Activated CD8-positive, alpha-beta memory T cell treated with anti-CD3 and anti-CD28 coated beads for 36 hours (primary cell): Measurements from ENCODE around the gene MVB12B. TPM values are rescaled to one million over a fixed set of nuclear protein-coding genes. Genes with fewer than 3 reads are reported as not detected.

ENCODE experiments used
- CTCF ChIA-PET: fragments of 350-600 bp; sonication (Branson Sonifier 250); formaldehyde crosslinking; loops from one replicate; lab custom pipeline; 2021; ENCODE audit warnings: antibody characterized with exemption; lab: Charles Lee
- POLR2A ChIA-PET: fragments of 350-600 bp; sonication (Branson Sonifier 250); formaldehyde crosslinking; loops from one replicate; lab custom pipeline; 2021; ENCODE audit warnings: antibody characterized with exemption; lab: Charles Lee
- total RNA-seq, 2 experiments: library from RNA; stranded (reverse); gene quantifications; one replicate each; pipeline ENCODE4 v1.2.3, GENCODE V29; 2021

The MVB12B gene
- total RNA-seq, 2 experiments from 2014 or later, result 7.5 to 7.8 TPM

DNA sequence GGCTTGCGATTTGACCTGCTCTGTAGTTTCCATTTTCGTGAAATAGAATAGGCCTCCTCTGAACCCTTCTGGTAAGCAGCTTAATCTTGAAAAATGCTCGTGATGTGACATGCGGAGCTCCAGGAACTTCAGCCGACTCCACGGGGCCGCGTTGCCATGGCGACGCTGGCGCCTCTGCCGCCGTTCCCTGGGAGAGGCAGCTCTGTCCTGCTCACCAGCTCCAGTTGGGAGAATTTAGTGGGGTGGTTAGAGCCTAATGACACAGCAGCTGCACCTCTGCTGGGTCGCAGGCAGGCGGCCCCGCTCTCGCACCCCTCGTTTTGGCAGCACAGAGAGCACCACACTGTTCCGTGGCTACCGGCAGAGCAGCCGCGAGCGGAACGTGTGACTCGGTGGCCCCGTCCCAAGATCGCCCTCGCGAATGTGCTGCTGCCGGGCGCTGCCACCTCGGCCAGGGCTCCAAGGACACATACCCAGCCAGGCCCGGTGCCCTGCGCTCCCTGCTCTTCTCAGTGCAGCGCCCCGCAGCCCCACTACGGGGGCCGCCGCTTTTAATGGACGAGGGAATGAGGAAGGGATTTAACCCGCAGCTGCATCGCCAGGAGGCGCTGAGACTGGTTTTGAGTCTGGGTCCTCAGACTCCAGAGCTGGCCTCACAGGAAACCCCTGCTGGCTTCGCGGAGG, 155.9 kb downstream of the MVB12B start:
- CTCF ChIA-PET, result interaction anchor here (0.9 to 1.3 kb wide), 2 partner anchors 8 to 75 kb away, joined by 4 to 6 read pairs; no protein-coding TSS in a partner anchor
- POLR2A ChIA-PET, result no interaction called here

DNA sequence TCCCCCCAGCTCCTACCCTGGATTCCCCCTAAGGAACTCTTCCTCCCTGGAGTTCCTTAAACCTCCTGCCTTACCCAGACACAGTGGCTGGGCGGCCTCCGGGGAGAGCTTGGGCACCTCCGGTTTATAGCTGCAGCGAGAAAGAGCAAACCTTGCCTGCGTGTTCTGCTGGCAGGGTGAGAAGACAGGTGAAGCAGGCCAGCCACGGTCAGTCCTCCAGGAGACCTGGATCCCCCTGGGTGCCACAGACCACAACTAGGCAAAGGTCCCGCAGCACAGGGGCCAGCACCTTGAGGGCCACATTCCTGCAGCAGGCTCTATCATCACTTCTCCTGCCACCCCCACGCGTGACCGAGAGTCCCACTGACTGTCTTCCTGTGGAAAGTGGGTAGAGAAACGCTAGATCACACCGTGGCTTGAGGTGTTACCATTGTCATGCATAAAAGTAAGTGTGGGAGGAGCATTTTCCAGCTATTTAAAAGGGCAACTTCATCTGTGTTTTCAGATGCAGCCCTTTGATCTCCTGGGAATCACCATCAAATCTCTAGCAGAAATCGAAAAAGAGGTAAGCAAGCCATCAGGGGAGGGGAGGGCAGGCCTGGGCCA, 156.9 kb downstream of the MVB12B start:
- POLR2A ChIA-PET, result no interaction called here

GRCh38 chr9:126485662-126486061, 159.0 kb downstream of the MVB12B start:
- CTCF ChIA-PET, result no interaction called here
- POLR2A ChIA-PET, result interaction anchor here (0.5 kb wide), 2 partner anchors 9 to 160 kb away, joined by 3 to 4 read pairs; no protein-coding TSS in a partner anchor

More for the DNA sequence above, 156.9 kb downstream of the MVB12B start:
- CTCF ChIA-PET, result no interaction called here

DNA sequence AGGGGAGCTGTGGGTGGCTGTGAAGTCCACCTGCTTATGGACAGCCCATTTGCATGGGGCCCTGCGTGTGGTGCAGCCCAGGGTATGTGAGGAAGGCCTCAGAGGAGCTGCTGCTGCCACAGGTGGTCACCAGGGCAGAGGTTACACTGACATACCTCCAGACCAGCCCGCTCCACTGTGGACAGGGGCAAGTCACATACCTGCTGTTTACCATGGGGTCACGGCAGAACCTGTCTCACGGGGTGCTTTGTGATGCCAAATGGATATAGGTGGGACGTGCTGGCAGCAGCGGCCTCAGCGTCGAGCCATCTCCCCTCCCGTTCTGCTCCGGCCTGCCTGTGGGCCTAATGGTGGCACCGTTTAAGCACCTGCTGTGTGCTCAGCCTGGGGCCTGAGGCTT, 159.6 kb downstream of the MVB12B start:
- ChIA-PET POLR2A (interaction anchor here (0.5 kb wide), 1 partner anchor 160 kb away, joined by 3 read pairs; no protein-coding TSS in a partner anchor), CTCF (no interaction called here)

- ChIA-PET CTCF (no interaction called here), POLR2A (interaction anchor here (0.7 kb wide), 1 partner anchor 1084 kb away, joined by 3 read pairs; no protein-coding TSS in a partner anchor)
Measured at GRCh38 chr9:126487856-126488255, 161.2 kb downstream of the MVB12B start.

GRCh38 chr9:126488310-126488709, 161.7 kb downstream of the MVB12B start:
- ChIA-PET POLR2A (no interaction called here), CTCF (interaction anchor here (0.9 to 1.0 kb wide), 2 partner anchors 11 to 170 kb away, joined by 3 read pairs; no protein-coding TSS in a partner anchor)

DNA sequence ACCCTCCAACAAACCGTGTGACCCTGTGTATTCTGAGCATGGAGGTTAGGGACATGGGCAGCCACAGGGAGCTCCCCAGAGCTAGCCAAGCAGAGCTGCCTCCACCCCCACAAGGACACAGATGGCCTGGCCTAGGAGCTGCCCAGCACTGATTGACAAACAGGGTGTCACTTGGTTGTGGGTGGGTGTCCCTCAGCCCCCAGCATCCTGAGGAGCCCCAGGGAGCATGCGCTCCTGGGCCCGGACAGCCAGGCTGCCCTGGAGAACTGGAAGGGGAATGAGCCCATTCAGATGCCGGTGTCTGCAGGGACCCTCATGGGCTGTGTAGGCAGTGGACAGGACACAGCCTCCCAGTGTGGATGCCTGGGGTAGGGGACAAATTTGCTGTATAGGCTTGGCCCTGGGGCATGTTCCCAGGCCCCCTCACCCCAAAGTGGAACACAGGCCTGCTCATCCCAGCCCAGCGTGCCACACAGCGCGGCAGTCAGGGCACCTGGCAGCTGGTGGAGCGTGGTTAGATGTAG, 162.3 kb downstream of the MVB12B start:
- CTCF ChIA-PET, result interaction anchor here (0.9 to 1.0 kb wide), 2 partner anchors 10 to 171 kb away, joined by 3 read pairs; no protein-coding TSS in a partner anchor
- POLR2A ChIA-PET, result no interaction called here

- ChIA-PET CTCF (interaction anchor here (2.6 to 3.6 kb wide), 3 partner anchors 15 to 90 kb away, joined by 10 to 29 read pairs (median 11); no protein-coding TSS in a partner anchor), POLR2A (no interaction called here)
Measured at GRCh38 chr9:126489581-126490213, 163.1 kb downstream of the MVB12B start.

DNA sequence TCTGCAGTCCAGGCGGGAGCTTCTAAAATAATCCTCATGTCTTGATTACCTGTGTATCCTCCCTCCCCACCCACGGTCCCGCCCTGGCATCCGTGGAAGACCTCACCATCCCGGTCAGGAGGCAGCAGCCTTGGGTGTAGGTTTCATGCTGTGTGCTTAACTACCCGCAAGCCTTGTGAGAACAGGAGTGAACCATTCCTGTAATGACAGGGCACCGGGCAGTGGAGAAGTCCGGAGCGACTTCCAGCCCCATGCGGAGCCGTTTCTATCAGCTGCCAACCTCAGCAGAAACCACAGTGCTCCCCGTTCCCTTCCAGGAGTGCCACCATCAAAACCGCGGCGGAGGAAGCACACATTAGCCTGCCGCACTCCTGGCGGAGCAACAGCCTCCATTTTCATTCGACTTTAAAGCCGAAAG, 163.6 kb downstream of the MVB12B start:
- POLR2A ChIA-PET, result no interaction called here
- CTCF ChIA-PET, result interaction anchor here (0.9 to 3.6 kb wide), 12 partner anchors 8 to 1083 kb away, joined by 3 to 29 read pairs (median 6); no protein-coding TSS in a partner anchor

- POLR2A ChIA-PET, result no interaction called here
- CTCF ChIA-PET, result interaction anchor here (0.6 to 3.6 kb wide), 23 partner anchors 8 to 1085 kb away, joined by 3 to 29 read pairs (median 4); no protein-coding TSS in a partner anchor
Measured at GRCh38 chr9:126490871-126491567, 164.4 kb downstream of the MVB12B start.

DNA sequence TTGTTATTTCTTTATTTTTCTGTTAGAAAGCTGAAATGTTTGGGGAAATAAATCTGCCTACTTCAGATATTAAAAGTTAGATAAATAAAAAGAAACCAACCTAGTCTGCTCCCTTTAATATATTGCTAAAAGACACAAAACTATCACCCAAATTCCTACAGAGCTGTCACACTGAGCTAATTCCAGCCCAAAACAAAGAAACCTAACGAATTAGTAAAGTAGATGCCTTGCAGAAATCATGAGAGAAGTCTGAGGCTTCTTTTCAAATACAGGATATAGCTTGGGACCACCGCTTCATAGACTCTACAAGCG, 164.9 kb downstream of the MVB12B start:
- POLR2A ChIA-PET, result no interaction called here
- CTCF ChIA-PET, result interaction anchor here (0.6 to 3.6 kb wide), 22 partner anchors 8 to 1086 kb away, joined by 3 to 29 read pairs (median 4); no protein-coding TSS in a partner anchor

GRCh38 chr9:126491949-126492348, 165.3 kb downstream of the MVB12B start:
- POLR2A ChIA-PET, result no interaction called here
- CTCF ChIA-PET, result interaction anchor here (0.6 to 3.6 kb wide), 19 partner anchors 17 to 1086 kb away, joined by 3 to 29 read pairs (median 4); no protein-coding TSS in a partner anchor

DNA sequence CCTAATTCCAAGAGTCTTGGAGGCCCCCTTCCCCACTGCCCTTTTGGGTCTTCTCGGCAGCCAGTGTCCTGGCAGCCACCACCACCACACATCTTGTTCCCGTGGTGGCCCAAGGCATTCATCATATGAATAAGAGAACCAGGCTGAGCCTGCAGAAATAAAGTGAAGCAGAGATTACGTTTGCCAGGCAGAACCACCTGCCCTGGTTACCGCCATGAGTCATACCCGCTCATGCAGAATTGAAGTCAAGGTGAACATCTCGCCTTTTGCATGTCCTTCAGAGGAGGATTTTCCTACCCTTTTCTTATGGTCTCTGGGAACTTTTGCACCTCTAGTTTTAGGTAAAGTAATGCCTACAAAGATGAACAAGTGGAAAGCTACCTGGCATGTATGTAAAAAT, 167.6 kb downstream of the MVB12B start:
- POLR2A ChIA-PET, result no interaction called here
- CTCF ChIA-PET, result no interaction called here

- CTCF ChIA-PET, result interaction anchor here (10.9 kb wide), 1 partner anchor 62 kb away, joined by 158 read pairs; no protein-coding TSS in a partner anchor
- POLR2A ChIA-PET, result no interaction called here
Measured at GRCh38 chr9:126494746-126495145, 168.1 kb downstream of the MVB12B start.

DNA sequence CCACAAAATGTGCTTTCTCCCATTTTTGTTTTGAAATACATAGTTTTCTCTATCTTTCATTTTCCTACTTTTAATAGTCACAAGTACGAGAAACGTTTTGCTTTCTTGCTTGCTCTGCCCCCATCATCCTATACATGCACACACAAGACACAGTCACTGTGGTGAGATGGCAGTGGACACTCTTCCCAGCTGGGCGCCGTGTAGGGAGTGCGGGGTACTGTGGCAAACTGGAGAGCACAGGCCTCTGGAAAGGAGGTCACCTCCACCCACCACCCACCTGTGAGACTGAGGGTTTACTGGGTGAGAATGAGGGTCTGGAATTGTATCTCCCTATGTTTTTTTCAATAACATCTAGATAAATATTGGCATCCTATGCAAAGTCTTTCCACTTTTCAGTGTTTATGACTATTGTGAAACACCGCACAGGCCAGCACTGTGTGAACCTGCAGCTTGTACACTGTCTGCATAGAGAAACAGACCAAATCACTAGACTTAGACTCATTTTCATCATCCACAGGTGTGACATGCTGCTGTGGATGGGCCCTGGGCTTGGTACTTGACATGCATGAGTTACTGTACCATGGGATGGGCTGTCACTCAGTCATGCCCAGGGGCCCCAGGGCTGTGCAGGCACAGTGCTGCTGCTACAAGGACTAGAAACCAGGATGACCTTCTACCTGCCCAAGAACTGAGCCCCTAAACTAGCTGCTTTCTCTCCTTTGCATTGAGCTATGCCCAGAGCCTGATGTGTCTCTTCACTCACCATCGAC, 169.0 kb downstream of the MVB12B start:
- CTCF ChIA-PET, result interaction anchor here (1.3 to 10.9 kb wide), 2 partner anchors 19 to 61 kb away, joined by 4 to 158 read pairs; no protein-coding TSS in a partner anchor
- POLR2A ChIA-PET, result no interaction called here

GRCh38 chr9:126496181-126496576, 169.6 kb downstream of the MVB12B start:
- CTCF ChIA-PET, result interaction anchor here (1.3 to 10.9 kb wide), 2 partner anchors 18 to 61 kb away, joined by 4 to 158 read pairs; no protein-coding TSS in a partner anchor

GRCh38 chr9:126496781-126497659, 170.4 kb downstream of the MVB12B start:
- CTCF ChIA-PET, result interaction anchor here (1.2 to 10.9 kb wide), 3 partner anchors 17 to 60 kb away, joined by 3 to 158 read pairs (median 4); no protein-coding TSS in a partner anchor
- POLR2A ChIA-PET, result no interaction called here

More at GRCh38 chr9:126496181-126496576, 169.6 kb downstream of the MVB12B start:
- POLR2A ChIA-PET, result no interaction called here
